Erythroblast (primary cell): ENCODE results near the gene CUBN.

Experiments used
- DNase-seq, 2 experiments: peaks; one replicate each; lab custom pipeline; 2025; lab: John Stamatoyannopoulos, UW
- GATA1 ChIP-seq: IDR thresholded peaks from 2 replicates; pipeline ENCODE4 v1.6.1; 2011; ENCODE audit warnings: low read depth, mild to moderate bottlenecking, control low read depth, low read length, moderate library complexity
- POLR2A ChIP-seq: IDR thresholded peaks from 2 replicates; pipeline ENCODE4 v1.6.1; 2011; ENCODE audit warnings: mild to moderate bottlenecking, low read length

CUBN gene

DNA sequence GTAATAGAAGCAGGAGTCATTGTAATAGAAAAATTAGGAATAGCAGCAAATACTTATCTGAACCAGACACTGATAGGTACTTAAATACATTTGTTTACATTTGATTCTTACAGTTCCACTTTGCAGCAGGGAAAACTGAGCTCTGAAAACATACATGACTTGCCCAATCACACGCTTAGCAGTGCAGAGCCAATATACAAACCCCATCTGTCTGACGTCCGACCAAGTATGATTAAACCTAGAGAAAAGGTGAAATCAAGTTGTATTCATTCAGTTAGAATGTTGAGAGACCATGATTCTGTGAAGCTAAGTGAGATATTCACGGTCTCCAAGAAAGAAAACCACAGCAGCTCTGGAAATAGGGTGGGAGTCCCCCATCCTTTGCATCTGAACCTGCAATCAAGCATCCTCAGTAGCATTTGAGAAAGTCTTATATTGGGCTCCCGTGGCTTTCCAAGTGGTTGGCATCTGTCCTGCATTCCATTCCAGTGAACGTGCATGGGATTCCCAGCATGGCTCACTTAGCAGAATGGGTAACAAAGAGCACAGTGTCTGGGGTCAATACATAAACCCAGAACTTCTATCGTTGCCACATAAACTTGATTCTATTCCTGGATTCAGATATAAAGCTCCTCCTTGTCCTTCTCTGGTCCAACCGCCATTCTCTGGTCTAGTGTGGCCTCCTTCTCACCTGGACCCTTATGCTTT is 163.7 kb downstream of the CUBN start:
- TF ChIP-seq GATA1: no peak
- TF ChIP-seq POLR2A: no peak
- DNase-seq: no peak

GRCh38 chr10:16965344-16965616 is 164.3 kb downstream of the CUBN start:
- no peak for DNase-seq
- TF ChIP-seq GATA1: no peak
- no peak for TF ChIP-seq POLR2A

DNA sequence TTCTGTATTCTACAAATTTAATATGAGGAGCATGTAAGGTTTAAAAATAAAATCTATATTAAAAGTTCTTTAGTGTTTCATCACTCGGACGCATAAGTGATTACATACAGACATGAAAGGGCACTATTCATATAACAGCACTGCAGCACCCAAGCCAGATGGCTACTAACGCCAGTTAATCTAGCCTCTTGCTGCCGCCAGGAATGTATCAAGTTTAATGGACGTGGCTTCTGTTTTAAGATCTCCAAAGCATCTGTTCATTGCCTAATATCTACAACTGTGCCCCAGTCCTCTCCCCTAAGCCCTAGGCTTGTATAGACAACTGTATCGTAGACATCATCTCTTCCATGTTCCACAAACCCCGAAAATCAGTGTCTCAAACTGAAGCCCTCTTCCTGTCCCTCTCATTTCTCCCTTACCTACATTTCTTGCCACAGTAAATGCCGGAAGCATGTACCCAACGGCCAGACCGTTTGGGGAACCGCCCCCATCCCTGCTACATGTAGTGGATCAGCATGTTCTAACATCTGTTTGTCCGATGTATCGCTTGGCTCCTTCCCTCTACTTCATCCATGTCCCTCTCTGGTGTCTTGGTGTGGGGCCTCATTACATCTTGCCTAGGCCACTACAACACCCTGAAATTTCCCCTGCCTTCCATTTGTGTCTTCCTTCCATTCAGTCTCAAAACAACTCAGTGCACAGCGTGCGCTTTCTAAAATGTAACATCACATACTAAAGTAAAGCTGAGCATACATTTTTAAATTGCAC is 164.9 kb downstream of the CUBN start:
- DNase-seq: no peak
- TF ChIP-seq GATA1 (no peak), POLR2A (no peak)

DNA sequence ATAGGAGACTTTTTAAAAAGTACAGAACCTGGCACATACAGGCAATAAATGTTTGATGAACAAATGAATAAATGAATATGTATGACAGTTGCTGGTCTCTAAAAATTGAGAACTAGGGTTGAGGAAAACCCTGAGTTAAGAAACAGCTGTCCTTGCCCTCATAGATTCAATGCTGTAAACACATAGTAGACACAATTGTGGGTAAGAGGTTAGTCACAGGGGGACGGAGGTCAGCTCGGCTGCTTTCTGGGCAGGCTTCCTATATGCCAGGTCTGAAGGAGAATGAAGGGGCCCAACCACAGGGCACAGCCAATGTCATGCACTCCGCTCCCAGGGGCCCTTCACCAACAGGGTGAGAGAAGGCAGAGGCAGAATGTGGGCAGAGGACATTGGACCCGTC is 169.1 kb downstream of the CUBN start:
- TF ChIP-seq POLR2A: no peak
- TF ChIP-seq GATA1: no peak
- no peak for DNase-seq

DNA sequence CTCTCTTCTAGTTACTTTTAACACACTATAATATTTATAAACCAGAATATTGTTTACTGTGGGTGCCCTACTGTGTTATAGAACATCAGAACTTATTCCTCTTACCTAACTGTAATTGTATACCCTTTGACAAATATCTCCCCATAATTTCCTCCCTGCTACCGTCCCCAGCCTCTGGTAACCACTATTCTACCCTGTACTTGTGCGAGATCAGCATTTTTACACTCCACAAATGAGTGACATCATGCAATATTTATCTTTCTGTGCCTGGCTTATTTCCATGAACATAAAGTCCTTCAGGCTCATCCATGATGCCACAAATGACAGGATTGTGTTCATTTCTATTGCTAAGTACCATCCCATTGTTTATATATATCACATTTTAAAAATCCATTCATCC is 172.6 kb downstream of the CUBN start:
- DNase-seq: no peak
- TF ChIP-seq GATA1 (no peak), POLR2A (no peak)

- TF ChIP-seq GATA1 (no peak), POLR2A (no peak)
- DNase-seq: no peak
These were observed 175.2 kb downstream of the CUBN start for GRCh38 chr10:16954280-16955030.

DNA sequence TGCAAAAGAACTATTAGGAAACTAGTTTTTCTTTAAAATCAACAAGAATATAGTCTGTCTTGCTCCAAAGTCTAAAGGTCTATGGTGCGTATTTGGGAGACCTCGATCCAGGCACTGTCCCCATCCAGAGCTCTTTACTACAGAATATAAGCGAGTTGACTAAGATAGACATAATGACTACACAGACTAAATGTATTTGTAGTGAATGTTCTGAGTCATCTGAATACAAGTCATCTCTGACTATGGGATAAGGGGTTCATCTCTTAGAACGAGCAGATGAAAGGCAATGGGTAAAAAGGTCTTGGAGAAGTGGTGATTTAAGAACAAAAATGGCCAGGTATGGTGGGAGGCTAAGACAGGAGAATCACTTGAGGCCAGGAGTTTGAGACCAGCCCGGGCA is 176.3 kb downstream of the CUBN start:
- TF ChIP-seq POLR2A (no peak), GATA1 (no peak)
- DNase-seq: no peak

DNA sequence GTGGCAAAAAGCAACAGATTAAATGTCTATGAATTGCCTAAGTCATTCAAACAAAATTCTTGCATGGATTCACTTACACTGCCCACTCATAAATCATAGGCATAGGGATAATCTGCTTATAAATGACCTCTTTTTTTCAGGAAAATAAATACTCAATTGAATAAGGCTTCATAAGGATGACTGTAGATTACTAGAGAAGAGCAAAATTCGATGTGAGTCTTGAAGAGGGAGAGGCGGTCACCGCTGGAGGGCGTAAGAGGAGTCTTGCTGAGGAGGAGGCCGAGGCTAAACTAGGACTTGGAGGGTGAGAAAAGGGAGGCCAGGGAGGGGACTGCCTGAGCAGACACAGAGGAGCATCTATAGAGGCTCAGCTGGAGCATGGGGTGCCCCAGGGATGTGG is 177.0 kb downstream of the CUBN start:
- TF ChIP-seq GATA1: no peak
- no peak for TF ChIP-seq POLR2A
- DNase-seq: peak in 1 of 2 experiments; percentile 6

DNA sequence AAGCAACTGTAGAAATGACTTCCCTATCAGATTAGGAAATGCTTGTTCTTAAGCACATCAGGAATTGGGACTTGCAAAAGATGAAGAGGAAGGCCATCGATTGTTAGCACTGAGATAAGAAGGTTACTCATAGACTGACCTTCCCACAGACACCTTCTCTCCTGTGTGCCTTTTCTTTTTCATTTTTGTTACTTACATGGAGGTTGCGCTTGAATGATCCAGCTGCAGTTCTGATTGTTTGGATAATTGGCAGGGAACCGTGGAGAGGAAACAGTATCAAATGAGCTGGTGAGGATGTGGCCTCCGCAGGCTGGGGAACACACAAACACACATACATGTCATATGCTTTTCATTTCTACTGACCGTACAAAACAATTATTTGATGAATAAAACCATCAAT is 177.5 kb downstream of the CUBN start:
- DNase-seq: no peak
- TF ChIP-seq POLR2A: no peak

- no peak for TF ChIP-seq GATA1
- no peak for TF ChIP-seq POLR2A
- DNase-seq: peak; percentile 25 to 56
These were observed 178.7 kb downstream of the CUBN start for GRCh38 chr10:16950656-16951601.

DNA sequence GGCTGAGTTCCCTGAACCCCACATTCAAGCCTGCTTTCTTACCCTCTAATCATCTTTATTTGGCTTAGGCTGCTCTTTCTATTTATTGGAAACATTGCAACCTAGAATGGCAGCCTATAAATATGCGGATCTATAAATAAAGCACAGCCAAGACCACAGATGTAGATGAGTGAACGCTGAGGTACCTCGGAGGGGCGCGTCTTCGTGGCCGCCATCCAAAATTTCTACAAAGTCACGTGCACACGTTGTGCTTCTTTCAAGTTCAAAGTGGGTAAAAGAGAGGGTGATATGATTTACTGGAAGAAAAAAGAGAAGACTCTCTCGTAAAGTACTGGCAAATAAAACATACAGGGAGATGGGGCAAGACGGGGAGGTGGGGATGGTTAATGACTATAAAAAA is 179.8 kb downstream of the CUBN start:
- TF ChIP-seq POLR2A: no peak
- TF ChIP-seq GATA1: no peak
- no peak for DNase-seq

GRCh38 chr10:16948361-16948760 is 181.2 kb downstream of the CUBN start:
- no peak for TF ChIP-seq GATA1
- TF ChIP-seq POLR2A: no peak
- no peak for DNase-seq

DNA sequence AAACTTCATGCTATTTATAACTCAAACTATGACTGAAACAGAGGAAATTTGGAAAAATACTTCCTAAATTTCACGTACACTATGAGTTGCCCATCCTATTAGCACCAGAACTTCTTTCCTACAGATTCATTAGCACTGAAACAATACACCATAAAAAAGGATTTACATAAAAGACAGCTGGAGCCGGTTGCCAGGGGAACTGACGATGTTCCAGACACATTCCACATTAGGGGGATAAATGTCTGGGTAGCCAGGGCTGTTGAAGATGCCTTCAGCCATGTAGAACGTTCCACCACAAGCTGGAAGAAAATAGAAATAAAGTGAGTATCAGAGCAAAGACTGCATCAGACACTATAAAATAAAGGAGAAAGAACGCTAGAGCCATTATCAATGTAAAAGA is 182.5 kb downstream of the CUBN start:
- no peak for TF ChIP-seq GATA1
- no peak for TF ChIP-seq POLR2A
- no peak for DNase-seq

- no peak for DNase-seq
- TF ChIP-seq POLR2A (no peak), GATA1 (no peak)
These were observed 184.0 kb downstream of the CUBN start for GRCh38 chr10:16945593-16945992.
